Measurements from ENCODE around the gene LSM5.
"Not testable (repeated sequence)": the region's sequence is repeated elsewhere in the genome, so short reads cannot be mapped to it uniquely, and the experiment has no call there.

The LSM5 gene

GRCh38 chr7:32506266-32507054 is 16.3 kb upstream of the LSM5 start:
- Histone ChIP-seq H3K4me3 (no peak overlapping the region), H3K4me1 (peaks cover 0 to 54% (median 9%) of the 10 kb centered on the region in 4 donors), H3K27me3 (no peaks in the 10 kb centered on the region), H3K27ac (no peak overlapping the region), H3K36me3 (no peaks in the 10 kb centered on the region), H3K9me3 (no peaks in the 10 kb centered on the region)
- DNase-seq = no peak
- TF ChIP-seq, protein P1, sequence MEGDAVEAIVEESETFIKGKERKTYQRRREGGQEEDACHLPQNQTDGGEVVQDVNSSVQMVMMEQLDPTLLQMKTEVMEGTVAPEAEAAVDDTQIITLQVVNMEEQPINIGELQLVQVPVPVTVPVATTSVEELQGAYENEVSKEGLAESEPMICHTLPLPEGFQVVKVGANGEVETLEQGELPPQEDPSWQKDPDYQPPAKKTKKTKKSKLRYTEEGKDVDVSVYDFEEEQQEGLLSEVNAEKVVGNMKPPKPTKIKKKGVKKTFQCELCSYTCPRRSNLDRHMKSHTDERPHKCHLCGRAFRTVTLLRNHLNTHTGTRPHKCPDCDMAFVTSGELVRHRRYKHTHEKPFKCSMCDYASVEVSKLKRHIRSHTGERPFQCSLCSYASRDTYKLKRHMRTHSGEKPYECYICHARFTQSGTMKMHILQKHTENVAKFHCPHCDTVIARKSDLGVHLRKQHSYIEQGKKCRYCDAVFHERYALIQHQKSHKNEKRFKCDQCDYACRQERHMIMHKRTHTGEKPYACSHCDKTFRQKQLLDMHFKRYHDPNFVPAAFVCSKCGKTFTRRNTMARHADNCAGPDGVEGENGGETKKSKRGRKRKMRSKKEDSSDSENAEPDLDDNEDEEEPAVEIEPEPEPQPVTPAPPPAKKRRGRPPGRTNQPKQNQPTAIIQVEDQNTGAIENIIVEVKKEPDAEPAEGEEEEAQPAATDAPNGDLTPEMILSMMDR (IDR thresholded peaks at IDR 0.05) = no peak
- intact Hi-C loops (cut with DNase I; ENCODE audit: low total_unique reads) = no loop called here

DNA sequence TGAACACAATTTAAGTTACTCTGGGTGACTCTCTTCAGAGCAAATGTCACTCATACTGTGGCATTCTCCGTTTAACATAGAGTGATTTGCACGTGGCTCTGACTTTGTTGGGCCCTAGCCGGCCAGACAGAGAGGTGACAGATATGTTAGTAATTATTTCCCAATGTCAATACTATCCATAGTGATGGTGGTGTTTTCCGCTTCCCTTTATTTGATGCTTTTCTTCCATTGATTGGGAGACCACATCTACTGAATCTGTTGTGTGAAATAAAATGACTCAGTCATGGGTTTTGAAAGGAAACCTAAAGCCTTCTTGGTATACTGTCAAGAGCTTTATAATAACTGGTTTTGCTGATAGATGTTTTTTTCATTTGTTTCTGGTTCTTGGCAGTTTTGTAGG is 12.5 kb upstream of the LSM5 start:
- Histone ChIP-seq H3K4me1 (peaks cover 0 to 56% (median 16%) of the 10 kb centered on the region in 4 donors), H3K9me3 (no peaks in the 10 kb centered on the region), H3K27me3 (no peaks in the 10 kb centered on the region), H3K36me3 (no peaks in the 10 kb centered on the region), H3K27ac (no peak overlapping the region), H3K4me3 (no peak overlapping the region)
- no peak for DNase-seq
- intact Hi-C loops (cut with DNase I; ENCODE audit: low total_unique reads) = no loop called here
- TF ChIP-seq, protein P1 (IDR thresholded peaks at IDR 0.05) = no peak

DNA sequence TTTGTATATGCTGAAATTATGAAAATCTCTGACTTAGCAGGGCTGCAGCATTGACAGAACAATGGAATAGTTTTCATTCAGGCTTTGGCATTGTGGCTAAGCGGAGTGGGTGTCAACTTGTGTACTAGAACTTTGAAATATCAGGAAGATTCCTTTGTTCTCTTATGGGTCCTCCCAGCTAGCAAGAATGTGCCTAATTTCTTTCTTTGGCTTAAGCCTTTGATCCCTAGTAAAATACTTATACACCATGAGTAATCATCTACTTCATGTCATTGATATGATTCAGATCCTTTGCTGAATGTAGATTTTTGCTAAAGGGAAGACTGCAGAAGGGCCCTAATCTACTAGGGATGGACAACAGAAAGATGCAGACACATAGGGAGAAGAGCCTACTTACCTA is 11.3 kb upstream of the LSM5 start:
- H3K4me3 ChIP-seq = no peak overlapping the region

DNA sequence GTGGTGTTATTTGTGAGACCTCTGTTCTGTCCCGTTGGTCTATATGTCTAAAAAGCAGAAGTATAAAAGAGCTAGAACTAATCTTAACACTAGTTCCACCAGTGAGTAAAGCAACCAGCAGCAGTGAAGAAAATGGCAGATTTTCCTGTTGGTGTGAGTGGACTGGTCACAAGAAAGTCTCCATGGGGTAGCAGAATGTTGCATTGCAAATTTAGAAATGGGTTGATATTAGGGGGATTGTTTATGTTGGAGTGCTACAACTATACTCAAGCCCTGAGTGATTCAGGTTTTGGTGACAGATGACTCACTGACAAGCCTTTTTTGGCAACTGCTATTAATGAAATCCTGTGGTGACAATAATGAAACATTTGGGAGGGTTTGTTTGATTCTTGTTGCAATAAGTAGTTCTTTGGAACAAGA is 10.8 kb upstream of the LSM5 start:
- peaks cover 0 to 54% (median 25%) of the 10 kb centered on the region in 4 donors for H3K4me1 ChIP-seq
- no peaks in the 10 kb centered on the region for H3K9me3 ChIP-seq
- TF ChIP-seq, protein P1 (IDR thresholded peaks at IDR 0.05) = no peak
- no peak overlapping the region for H3K4me3 ChIP-seq
- no peaks in the 10 kb centered on the region for H3K27me3 ChIP-seq
- no peaks in the 10 kb centered on the region for H3K36me3 ChIP-seq
- intact Hi-C loops (cut with DNase I; ENCODE audit: low total_unique reads) = no loop called here
- no peak for DNase-seq
- H3K27ac ChIP-seq = peak overlapping the region in 1 of 2 donors; percentile 36

More for the DNA sequence above, 11.3 kb upstream of the LSM5 start:
- no peak for DNase-seq
- peak overlapping the region in 1 of 2 donors; percentile 36 for H3K27ac ChIP-seq
- intact Hi-C loops (cut with DNase I; ENCODE audit: low total_unique reads) = no loop called here
- H3K36me3 ChIP-seq = no peaks in the 10 kb centered on the region
- no peaks in the 10 kb centered on the region for H3K27me3 ChIP-seq
- H3K4me1 ChIP-seq = peaks cover 0 to 54% (median 22%) of the 10 kb centered on the region in 4 donors
- TF ChIP-seq, protein P1 (IDR thresholded peaks at IDR 0.05) = no peak
- no peaks in the 10 kb centered on the region for H3K9me3 ChIP-seq

DNA sequence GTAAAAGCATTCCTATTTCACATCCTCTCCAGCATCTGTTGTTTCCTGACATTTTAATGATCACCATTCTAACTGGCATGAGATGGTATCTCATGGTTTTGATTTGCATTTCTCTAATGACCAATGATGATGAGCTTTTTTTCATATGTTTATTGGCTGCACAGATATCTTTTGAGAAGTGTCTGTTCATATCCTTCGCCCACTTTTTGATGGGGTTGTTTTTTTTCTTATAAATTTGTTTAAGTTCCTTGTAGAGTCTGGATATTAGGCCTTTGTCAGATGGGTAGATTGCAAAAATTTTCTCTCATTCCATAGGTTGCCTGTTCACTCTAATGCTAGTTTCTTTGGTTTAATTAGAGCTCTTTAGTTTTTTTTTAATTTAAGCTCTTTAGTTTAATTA is 10.0 kb upstream of the LSM5 start:
- H3K4me3 ChIP-seq; H3K27me3 ChIP-seq; H3K36me3 ChIP-seq; intact Hi-C loops (cut with DNase I; ENCODE audit: low total_unique reads); DNase-seq; H3K9me3 ChIP-seq: not testable (repeated sequence)
- H3K27ac ChIP-seq = peak overlapping the region in 1 of 2 donors; percentile 36
- H3K4me1 ChIP-seq = peaks cover 0 to 47% (median 25%) of the 10 kb centered on the region in 4 donors

DNA sequence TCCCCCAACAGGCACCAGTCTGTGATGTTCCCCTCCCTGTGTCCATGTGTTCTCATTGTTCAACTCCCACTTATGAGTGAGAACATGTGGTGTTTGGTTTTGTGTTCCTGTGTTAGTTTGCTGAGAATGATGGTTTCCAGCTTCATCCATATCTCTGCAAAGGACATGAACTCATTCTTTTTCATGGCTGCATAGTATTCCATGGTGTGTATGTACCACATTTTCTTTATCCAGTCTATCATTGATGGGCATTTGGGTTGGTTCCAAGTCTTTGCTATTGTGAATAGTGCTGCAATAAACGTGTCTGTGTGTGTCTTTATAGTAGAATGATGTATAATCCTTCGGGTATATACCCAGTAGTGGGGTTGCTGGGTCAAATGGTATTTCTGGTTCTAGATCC is 9.6 kb upstream of the LSM5 start:
- intact Hi-C loops (cut with DNase I; ENCODE audit: low total_unique reads) = loop anchor here (10.0 kb wide), 1 partner anchor 565 kb away; the partner anchor contains the start of gene NT5C3A
- DNase-seq, H3K4me3 ChIP-seq, H3K9me3 ChIP-seq, H3K27ac ChIP-seq, H3K36me3 ChIP-seq, H3K27me3 ChIP-seq: not testable (repeated sequence)
- H3K4me1 ChIP-seq = peaks cover 0 to 47% (median 25%) of the 10 kb centered on the region in 4 donors
